ENCODE measurements around the gene ENPP6. TPM values are rescaled to one million over a fixed set of nuclear protein-coding genes. Genes with fewer than 3 reads are reported as not detected.

Gene ENPP6
- total and polyA plus RNA-seq, 4 donors, result 0.02 to 0.37 (median 0.10) TPM

DNA sequence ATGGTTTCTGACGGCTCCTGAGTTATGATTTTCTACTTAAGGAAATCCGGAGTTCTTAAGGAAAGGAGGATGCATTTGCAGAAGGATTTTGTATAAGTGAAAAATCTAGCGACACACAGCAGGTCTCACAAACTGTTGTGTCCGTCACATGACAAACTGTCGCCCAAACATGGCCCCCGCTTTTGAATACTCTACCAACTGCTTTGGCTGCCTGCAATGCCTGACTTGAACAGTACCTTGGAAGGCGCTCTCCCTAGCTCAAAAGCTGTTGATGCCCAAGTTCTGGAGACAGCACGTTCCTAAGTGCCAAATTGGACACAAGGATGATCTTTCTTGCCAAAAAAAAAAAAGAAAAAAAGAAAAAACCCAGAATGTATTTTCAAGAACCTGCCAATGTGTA, 103.2 kb downstream of the ENPP6 start:
- Histone ChIP-seq H3K36me3 (ENCODE audit: control insufficient read depth in 4 of 4, insufficient read depth in 4 of 4, low read length in 4 of 4) (no peaks in the 10 kb centered on the region), H3K27ac (ENCODE audit: low read depth in 1 of 2, low read length in 1 of 2) (no peak overlapping the region), H3K4me3 (no peak overlapping the region), H3K9me3 (ENCODE audit: control insufficient read depth in 4 of 4, insufficient read depth in 3 of 4, low read length in 3 of 4) (peaks cover 0 to 7% (median 0%) of the 10 kb centered on the region in 4 donors), H3K27me3 (ENCODE audit: control insufficient read depth in 3 of 3, insufficient read depth in 3 of 3, low read length in 2 of 3) (peaks cover 0 to 8% (median 0%) of the 10 kb centered on the region in 3 donors), H3K4me1 (ENCODE audit: control insufficient read depth in 5 of 5, insufficient read depth in 5 of 5, low read length in 5 of 5) (peaks cover 0 to 5% (median 0%) of the 10 kb centered on the region in 5 donors), H3K9ac (ENCODE audit: insufficient read depth in 1 of 2, low read length in 2 of 2) (no peak overlapping the region)
- 85 to 94% methylated on average over 8 of the region's 8 CpGs for WGBS, 2 donors
- DNase-seq, result no peak
- TF ChIP-seq, protein P1, sequence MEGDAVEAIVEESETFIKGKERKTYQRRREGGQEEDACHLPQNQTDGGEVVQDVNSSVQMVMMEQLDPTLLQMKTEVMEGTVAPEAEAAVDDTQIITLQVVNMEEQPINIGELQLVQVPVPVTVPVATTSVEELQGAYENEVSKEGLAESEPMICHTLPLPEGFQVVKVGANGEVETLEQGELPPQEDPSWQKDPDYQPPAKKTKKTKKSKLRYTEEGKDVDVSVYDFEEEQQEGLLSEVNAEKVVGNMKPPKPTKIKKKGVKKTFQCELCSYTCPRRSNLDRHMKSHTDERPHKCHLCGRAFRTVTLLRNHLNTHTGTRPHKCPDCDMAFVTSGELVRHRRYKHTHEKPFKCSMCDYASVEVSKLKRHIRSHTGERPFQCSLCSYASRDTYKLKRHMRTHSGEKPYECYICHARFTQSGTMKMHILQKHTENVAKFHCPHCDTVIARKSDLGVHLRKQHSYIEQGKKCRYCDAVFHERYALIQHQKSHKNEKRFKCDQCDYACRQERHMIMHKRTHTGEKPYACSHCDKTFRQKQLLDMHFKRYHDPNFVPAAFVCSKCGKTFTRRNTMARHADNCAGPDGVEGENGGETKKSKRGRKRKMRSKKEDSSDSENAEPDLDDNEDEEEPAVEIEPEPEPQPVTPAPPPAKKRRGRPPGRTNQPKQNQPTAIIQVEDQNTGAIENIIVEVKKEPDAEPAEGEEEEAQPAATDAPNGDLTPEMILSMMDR (IDR thresholded peaks at IDR 0.05; ENCODE audit: control extremely low read depth, extremely low read depth), result no peak
- ATAC-seq (ENCODE audit: insufficient read depth, low FRiP score), result no peak

DNA sequence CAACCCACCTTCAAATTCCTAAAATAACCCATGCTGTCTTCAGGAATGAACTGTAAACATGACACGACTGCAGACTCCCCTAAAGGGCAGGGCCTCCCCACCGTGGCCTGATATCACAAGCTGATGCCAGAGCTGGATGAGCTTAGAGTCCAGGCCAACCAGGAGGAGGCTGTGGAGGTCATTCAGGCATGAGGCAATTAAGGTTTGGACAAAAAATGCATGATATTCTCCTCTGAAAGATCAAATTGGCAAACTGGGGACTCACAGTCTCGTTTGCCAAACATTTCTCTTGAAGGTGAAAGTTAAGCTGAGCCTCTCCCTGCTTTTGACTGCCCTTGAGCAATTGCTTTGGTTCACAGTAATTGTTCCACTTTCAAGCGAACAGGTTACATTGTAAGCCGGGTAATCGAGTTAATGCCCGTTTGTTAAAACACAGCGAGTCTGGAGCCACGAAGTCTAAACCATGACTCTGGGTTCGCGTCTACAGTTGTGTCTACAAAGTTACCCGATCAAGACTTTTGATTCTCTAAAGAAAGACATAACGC, 105.6 kb downstream of the ENPP6 start:
- Histone ChIP-seq H3K27ac (ENCODE audit: low read depth in 1 of 2, low read length in 1 of 2) (no peak overlapping the region), H3K9ac (ENCODE audit: insufficient read depth in 1 of 2, low read length in 2 of 2) (no peak overlapping the region), H3K27me3 (ENCODE audit: control insufficient read depth in 3 of 3, insufficient read depth in 3 of 3, low read length in 2 of 3) (peaks cover 0 to 8% (median 0%) of the 10 kb centered on the region in 3 donors), H3K4me3 (no peak overlapping the region), H3K9me3 (ENCODE audit: control insufficient read depth in 4 of 4, insufficient read depth in 3 of 4, low read length in 3 of 4) (peaks cover 0 to 5% (median 0%) of the 10 kb centered on the region in 4 donors), H3K4me1 (ENCODE audit: control insufficient read depth in 5 of 5, insufficient read depth in 5 of 5, low read length in 5 of 5) (no peaks in the 10 kb centered on the region), H3K36me3 (ENCODE audit: control insufficient read depth in 4 of 4, insufficient read depth in 4 of 4, low read length in 4 of 4) (no peaks in the 10 kb centered on the region)
- WGBS, 2 donors, result 81 to 90% methylated on average over 13 of the region's 13 CpGs
- no peak for DNase-seq
- ATAC-seq (ENCODE audit: insufficient read depth, low FRiP score), result no peak
- TF ChIP-seq, protein P1 (IDR thresholded peaks at IDR 0.05; ENCODE audit: control extremely low read depth, extremely low read depth), result no peak

DNA sequence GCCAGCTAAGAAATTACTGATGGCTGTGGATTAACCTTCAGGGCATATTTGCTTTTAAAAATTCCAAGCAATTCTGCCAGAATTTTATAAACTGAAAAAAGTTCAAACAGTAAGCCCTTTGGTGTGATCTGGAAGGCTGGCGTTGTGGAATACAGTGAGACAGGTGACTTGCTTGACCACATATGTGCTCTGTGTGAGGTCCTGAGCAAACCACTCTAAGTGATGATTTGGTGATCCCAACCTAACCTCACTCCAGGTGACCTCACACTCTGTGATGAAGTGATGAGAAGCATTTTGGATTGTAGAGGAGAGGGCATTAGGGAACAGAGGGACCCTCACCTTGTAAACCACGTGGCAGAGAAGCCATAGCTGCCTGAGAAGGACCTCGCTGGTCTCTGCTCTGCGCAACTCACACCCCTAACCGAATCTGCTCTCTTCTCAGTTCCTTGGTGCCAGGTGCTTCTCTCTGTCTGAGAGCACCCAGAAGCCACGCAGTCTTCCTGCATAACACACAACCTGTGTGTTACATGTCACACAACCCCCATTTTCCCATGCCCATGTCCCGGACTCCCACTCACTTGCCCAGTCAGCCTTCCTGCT, 106.3 kb downstream of the ENPP6 start:
- WGBS, 2 donors, result 88 to 92% methylated on average over 7 of the region's 7 CpGs

More for the DNA sequence above, 106.3 kb downstream of the ENPP6 start:
- H3K4me1 ChIP-seq (ENCODE audit: control insufficient read depth in 5 of 5, insufficient read depth in 5 of 5, low read length in 5 of 5), result no peaks in the 10 kb centered on the region
- H3K9ac ChIP-seq (ENCODE audit: insufficient read depth in 1 of 2, low read length in 2 of 2), result no peak overlapping the region
- no peak overlapping the region for H3K4me3 ChIP-seq
- peaks cover 0 to 8% (median 0%) of the 10 kb centered on the region in 3 donors for H3K27me3 ChIP-seq (ENCODE audit: control insufficient read depth in 3 of 3, insufficient read depth in 3 of 3, low read length in 2 of 3)
- H3K27ac ChIP-seq (ENCODE audit: low read depth in 1 of 2, low read length in 1 of 2), result no peak overlapping the region
- TF ChIP-seq, protein P1 (IDR thresholded peaks at IDR 0.05; ENCODE audit: control extremely low read depth, extremely low read depth), result no peak
- no peak for DNase-seq
- no peaks in the 10 kb centered on the region for H3K36me3 ChIP-seq (ENCODE audit: control insufficient read depth in 4 of 4, insufficient read depth in 4 of 4, low read length in 4 of 4)
- no peak for ATAC-seq (ENCODE audit: insufficient read depth, low FRiP score)
- peaks cover 0 to 5% (median 0%) of the 10 kb centered on the region in 4 donors for H3K9me3 ChIP-seq (ENCODE audit: control insufficient read depth in 4 of 4, insufficient read depth in 3 of 4, low read length in 3 of 4)
